Liver (tissue), 3 donors: ENCODE results near the gene STRADA.

Source experiments
- RAD21 ChIP-seq, 2 donors: IDR thresholded peaks; 2 replicates each; pipeline ENCODE4 v1.6.1; 2016; ENCODE audit warnings: antibody characterized with exemption in 2 of 2, mild to moderate bottlenecking in 2 of 2
- RXRA ChIP-seq, 2 donors: IDR thresholded peaks; 2 replicates each; pipeline ENCODE4 v1.6.1; 2017 to 2018; ENCODE audit warnings: antibody characterized with exemption in 2 of 2, mild to moderate bottlenecking in 1 of 2
- SP1 ChIP-seq: IDR thresholded peaks from 2 replicates; pipeline ENCODE4 v1.6.1; 2018; ENCODE audit warnings: antibody characterized with exemption, mild to moderate bottlenecking
- TAF1 ChIP-seq: conservative IDR thresholded peaks from 2 replicates; pipeline ENCODE4 v1.6.1; 2016; ENCODE audit warnings: antibody characterized with exemption, mild to moderate bottlenecking
- YY1 ChIP-seq: IDR thresholded peaks from 2 replicates; pipeline ENCODE4 v1.6.1; 2016; ENCODE audit warnings: antibody characterized with exemption, mild to moderate bottlenecking
- TF ChIP-seq, protein P1 (sequence below): IDR thresholded peaks from 2 replicates; pipeline ENCODE4 v1.6.1; 2016; ENCODE audit warnings: antibody characterized with exemption
- TF ChIP-seq, protein P2 (sequence below): fragments of 150-350 bp; IDR thresholded peaks from 2 replicates; pipeline ENCODE4 v1.5.1; 2017; ENCODE audit warnings: improper control_type of control experiment, low read depth, low read length; ENCODE audit not compliant: missing input control
- TF ChIP-seq, protein P3 (sequence below): IDR thresholded peaks from 2 replicates; pipeline ENCODE4 v1.6.1; 2016; ENCODE audit warnings: antibody characterized with exemption
- donor health status: healthy.
- donor health status: healthy.

DNA sequence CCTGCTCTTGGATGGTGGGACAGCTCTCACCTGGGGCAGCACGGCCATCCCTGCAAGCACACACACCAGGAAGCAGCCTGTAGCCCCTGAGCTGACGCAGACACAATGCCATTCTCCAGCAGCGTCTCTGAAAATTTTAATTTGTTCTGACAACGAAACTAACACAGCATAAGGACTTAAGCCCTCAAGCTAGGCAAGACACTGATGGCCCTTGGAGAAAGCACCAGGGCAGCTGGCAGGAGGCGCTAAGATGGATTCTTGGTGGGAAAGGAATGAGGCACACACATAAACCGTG lies 38.9 kb downstream of the STRADA start:
- TF ChIP-seq, protein P1, sequence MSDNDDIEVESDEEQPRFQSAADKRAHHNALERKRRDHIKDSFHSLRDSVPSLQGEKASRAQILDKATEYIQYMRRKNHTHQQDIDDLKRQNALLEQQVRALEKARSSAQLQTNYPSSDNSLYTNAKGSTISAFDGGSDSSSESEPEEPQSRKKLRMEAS: no peak
- TF ChIP-seq, protein P2, sequence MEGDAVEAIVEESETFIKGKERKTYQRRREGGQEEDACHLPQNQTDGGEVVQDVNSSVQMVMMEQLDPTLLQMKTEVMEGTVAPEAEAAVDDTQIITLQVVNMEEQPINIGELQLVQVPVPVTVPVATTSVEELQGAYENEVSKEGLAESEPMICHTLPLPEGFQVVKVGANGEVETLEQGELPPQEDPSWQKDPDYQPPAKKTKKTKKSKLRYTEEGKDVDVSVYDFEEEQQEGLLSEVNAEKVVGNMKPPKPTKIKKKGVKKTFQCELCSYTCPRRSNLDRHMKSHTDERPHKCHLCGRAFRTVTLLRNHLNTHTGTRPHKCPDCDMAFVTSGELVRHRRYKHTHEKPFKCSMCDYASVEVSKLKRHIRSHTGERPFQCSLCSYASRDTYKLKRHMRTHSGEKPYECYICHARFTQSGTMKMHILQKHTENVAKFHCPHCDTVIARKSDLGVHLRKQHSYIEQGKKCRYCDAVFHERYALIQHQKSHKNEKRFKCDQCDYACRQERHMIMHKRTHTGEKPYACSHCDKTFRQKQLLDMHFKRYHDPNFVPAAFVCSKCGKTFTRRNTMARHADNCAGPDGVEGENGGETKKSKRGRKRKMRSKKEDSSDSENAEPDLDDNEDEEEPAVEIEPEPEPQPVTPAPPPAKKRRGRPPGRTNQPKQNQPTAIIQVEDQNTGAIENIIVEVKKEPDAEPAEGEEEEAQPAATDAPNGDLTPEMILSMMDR: no peak
- no peak for TF ChIP-seq SP1
- TF ChIP-seq RXRA (IDR thresholded peaks at IDR 0.05): no peak
- no peak for TF ChIP-seq YY1
- TF ChIP-seq RAD21 (IDR thresholded peaks at IDR 0.05): no peak
- TF ChIP-seq TAF1: no peak
- TF ChIP-seq, protein P3, sequence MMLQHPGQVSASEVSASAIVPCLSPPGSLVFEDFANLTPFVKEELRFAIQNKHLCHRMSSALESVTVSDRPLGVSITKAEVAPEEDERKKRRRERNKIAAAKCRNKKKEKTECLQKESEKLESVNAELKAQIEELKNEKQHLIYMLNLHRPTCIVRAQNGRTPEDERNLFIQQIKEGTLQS: no peak
